Panc1 (cell line): ENCODE data around the gene OPRD1. TPM values are rescaled to one million over a fixed set of nuclear protein-coding genes. Genes with fewer than 3 reads are reported as not detected.

ENCODE experiments used
- ATAC-seq: fragments of 200-7000 bp; cut with Tn5 transposase; 2 replicates; pipeline ENCODE4 v1.9.1; 2020; ENCODE audit warnings: mild to moderate bottlenecking, moderate library complexity
- BruUV-seq: library from RNA; stranded (reverse); fragments of 400-500 nt; replicated peaks from 2 replicates; lab custom pipeline; 2021; lab: Mats Ljungman, UMichigan
- CTCF ChIA-PET: fragments of 300-600 bp; sonication (Branson Sonifier 250); formaldehyde crosslinking; loops from one replicate; lab custom pipeline; 2022; ENCODE audit warnings: antibody characterized with exemption; lab: Charles Lee
- POLR2A ChIA-PET: fragments of 300-600 bp; sonication (Branson Sonifier 250); formaldehyde crosslinking; loops from one replicate; lab custom pipeline; 2022; ENCODE audit warnings: antibody characterized with exemption; lab: Charles Lee
- DNase-seq: peaks from one replicate; pipeline ENCODE4 v3.0.0-alpha.2; 2010; ENCODE audit warnings: low read depth, low spot score
- H3K27ac ChIP-seq: 2 replicates; pipeline ENCODE4 v1.5.1; 2011; ENCODE audit warnings: mild to moderate bottlenecking, low read length, inconsistent platforms
- H3K27me3 ChIP-seq: fragments of 200-500 bp; sonication (Bioruptor generic); 2 replicates; pipeline ENCODE4 v1.6.0; 2014; ENCODE audit warnings: low read length, inconsistent platforms; ENCODE audit not compliant: control insufficient read depth, insufficient read depth
- H3K36me3 ChIP-seq: fragments of 200-500 bp; sonication (Bioruptor generic); 2 replicates; pipeline ENCODE4 v1.5.1; 2014; ENCODE audit warnings: inconsistent platforms, mild to moderate bottlenecking, low read length, moderate library complexity; ENCODE audit not compliant: control insufficient read depth, insufficient read depth
- H3K4me1 ChIP-seq: 2 replicates; pipeline ENCODE4 v1.5.1; 2011; ENCODE audit warnings: inconsistent platforms, mild to moderate bottlenecking, low read length, moderate library complexity; ENCODE audit not compliant: control insufficient read depth, insufficient read depth
- H3K4me3 ChIP-seq, 2 experiments: 2 replicates each; pipeline ENCODE4 v1.5.1; 2011 to 2012; ENCODE audit warnings: low read depth in 2 of 2, low read length in 2 of 2, mild to moderate bottlenecking in 2 of 2, inconsistent platforms in 1 of 2, moderate library complexity in 1 of 2
- H3K9me3 ChIP-seq: fragments of 200-500 bp; sonication (Bioruptor generic); 2 replicates; pipeline ENCODE4 v1.5.1; 2014; ENCODE audit warnings: low read depth, mild to moderate bottlenecking, inconsistent platforms, low read length, moderate library complexity; ENCODE audit not compliant: control insufficient read depth, insufficient read depth
- POLR2AphosphoS5 ChIP-seq: IDR thresholded peaks from 2 replicates; pipeline ENCODE4 v1.6.1; 2012; ENCODE audit warnings: mild to moderate bottlenecking, low read depth, low read length, moderate library complexity
- SIN3A ChIP-seq: IDR thresholded peaks from 2 replicates; pipeline ENCODE4 v1.6.1; 2012; ENCODE audit warnings: low read depth, mild to moderate bottlenecking, low read length, moderate library complexity, borderline replicate concordance; ENCODE audit not compliant: insufficient read depth
- TCF7L2 ChIP-seq: IDR thresholded peaks from 2 replicates; pipeline ENCODE4 v1.6.1; 2011; ENCODE audit warnings: mild to moderate bottlenecking, low read depth, low read length, inconsistent platforms
- in situ Hi-C: cut with HindIII; loops from 2 replicates; pipeline ENCODE4 v1.10.0; 2016; ENCODE audit warnings: low sequenced_read_pairs, low pct_unique_long_range_greater_than_20kb
- intact Hi-C: fragments of 100-400 bp; cut with micrococcal nuclease; formaldehyde crosslinking; loops from one replicate; pipeline ENCODE4 v1.10.0; 2022; ENCODE audit not compliant: unreplicated experiment
- total RNA-seq: library from RNA; stranded (reverse); gene quantifications from one replicate; pipeline ENCODE4 v1.2.1, GENCODE V29; 2021; ENCODE audit not compliant: unreplicated experiment
- TF ChIP-seq, protein P1 (sequence below), 2 experiments: IDR thresholded peaks; 2 replicates each; pipeline ENCODE4 v1.6.1; 2011 to 2012; ENCODE audit warnings: low read depth in 2 of 2, control low read depth in 1 of 2, low read length in 1 of 2, mild to moderate bottlenecking in 1 of 2, moderate library complexity in 1 of 2; ENCODE audit not compliant: insufficient read depth in 1 of 2
- TF ChIP-seq, protein P2 (sequence below): fragments of 450-650 bp; IDR thresholded peaks from 2 replicates; pipeline ENCODE4 v1.5.1; 2017; ENCODE audit warnings: mild to moderate bottlenecking

The OPRD1 gene
- total RNA-seq, 1 experiment from 2014 or later = 5.4 TPM

DNA sequence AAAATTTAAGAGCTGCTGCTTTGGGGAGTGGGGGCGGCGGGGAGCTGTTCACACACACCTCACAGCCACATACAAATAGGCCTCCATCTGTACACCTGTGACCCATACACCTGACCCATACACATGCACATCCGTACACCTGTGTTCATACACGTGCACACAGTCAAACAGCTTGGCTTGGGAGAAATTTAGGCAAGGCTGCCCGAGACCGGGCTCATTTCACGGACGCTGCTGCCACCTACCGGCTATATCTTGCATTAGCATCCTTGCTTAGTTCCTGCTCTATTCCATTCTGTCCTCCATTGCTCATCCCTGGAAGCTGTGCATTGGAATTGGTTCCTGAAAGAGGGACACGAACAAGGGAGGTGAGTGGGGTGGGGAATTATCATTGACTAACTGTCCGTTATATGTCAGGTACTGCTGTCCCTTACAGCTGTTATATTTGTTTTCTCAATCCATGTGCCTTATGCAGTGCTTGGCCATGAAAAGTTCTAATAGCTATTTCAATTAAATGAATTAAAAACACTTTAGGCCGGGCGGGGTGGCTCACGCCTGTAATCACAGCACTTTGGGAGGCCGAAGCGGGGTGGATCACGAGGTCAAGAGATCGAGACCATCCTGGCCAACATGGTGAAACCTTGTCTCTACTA is 65.3 kb downstream of the OPRD1 start:
- POLR2A ChIA-PET = no interaction called here
- no TSS peak for BruUV-seq

DNA sequence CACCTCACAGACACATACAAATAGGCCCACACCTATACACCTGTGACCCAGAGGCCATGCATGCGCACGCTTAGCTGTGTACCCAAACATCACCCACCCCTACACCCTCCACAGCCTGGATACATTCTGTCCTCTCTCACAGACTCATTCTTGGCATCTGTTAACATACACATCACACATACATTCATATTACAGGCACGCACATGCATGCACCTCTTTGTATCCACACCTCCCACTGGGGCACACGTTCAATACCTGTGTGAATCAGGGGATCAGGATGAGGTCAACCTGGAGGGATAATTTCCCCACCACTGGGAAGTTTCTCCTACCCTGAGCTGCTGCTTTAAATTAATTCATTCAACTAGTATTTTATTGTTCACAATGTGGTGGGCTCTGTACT is 66.8 kb downstream of the OPRD1 start:
- H3K27me3 ChIP-seq = no peaks in the 10 kb centered on the region
- no peaks in the 10 kb centered on the region for H3K4me1 ChIP-seq
- TF ChIP-seq, protein P1, sequence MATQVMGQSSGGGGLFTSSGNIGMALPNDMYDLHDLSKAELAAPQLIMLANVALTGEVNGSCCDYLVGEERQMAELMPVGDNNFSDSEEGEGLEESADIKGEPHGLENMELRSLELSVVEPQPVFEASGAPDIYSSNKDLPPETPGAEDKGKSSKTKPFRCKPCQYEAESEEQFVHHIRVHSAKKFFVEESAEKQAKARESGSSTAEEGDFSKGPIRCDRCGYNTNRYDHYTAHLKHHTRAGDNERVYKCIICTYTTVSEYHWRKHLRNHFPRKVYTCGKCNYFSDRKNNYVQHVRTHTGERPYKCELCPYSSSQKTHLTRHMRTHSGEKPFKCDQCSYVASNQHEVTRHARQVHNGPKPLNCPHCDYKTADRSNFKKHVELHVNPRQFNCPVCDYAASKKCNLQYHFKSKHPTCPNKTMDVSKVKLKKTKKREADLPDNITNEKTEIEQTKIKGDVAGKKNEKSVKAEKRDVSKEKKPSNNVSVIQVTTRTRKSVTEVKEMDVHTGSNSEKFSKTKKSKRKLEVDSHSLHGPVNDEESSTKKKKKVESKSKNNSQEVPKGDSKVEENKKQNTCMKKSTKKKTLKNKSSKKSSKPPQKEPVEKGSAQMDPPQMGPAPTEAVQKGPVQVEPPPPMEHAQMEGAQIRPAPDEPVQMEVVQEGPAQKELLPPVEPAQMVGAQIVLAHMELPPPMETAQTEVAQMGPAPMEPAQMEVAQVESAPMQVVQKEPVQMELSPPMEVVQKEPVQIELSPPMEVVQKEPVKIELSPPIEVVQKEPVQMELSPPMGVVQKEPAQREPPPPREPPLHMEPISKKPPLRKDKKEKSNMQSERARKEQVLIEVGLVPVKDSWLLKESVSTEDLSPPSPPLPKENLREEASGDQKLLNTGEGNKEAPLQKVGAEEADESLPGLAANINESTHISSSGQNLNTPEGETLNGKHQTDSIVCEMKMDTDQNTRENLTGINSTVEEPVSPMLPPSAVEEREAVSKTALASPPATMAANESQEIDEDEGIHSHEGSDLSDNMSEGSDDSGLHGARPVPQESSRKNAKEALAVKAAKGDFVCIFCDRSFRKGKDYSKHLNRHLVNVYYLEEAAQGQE (IDR thresholded peaks at IDR 0.05; ENCODE audit: insufficient read depth in 1 of 2, low read depth in 2 of 2, low read length in 1 of 2) = no peak
- TF ChIP-seq POLR2AphosphoS5 (no peak), SIN3A (no peak), TCF7L2 (no peak)
- TF ChIP-seq, protein P2, sequence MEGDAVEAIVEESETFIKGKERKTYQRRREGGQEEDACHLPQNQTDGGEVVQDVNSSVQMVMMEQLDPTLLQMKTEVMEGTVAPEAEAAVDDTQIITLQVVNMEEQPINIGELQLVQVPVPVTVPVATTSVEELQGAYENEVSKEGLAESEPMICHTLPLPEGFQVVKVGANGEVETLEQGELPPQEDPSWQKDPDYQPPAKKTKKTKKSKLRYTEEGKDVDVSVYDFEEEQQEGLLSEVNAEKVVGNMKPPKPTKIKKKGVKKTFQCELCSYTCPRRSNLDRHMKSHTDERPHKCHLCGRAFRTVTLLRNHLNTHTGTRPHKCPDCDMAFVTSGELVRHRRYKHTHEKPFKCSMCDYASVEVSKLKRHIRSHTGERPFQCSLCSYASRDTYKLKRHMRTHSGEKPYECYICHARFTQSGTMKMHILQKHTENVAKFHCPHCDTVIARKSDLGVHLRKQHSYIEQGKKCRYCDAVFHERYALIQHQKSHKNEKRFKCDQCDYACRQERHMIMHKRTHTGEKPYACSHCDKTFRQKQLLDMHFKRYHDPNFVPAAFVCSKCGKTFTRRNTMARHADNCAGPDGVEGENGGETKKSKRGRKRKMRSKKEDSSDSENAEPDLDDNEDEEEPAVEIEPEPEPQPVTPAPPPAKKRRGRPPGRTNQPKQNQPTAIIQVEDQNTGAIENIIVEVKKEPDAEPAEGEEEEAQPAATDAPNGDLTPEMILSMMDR = no peak
- intact Hi-C loops (loop anchor here (10.0 kb wide), 1 partner anchor 234 kb away; the partner anchor contains the start of genes RNU11 and TAF12), in situ Hi-C loops (no loop called here)
- BruUV-seq = no TSS peak
- no peaks in the 10 kb centered on the region for H3K36me3 ChIP-seq
- DNase-seq (no peak), ATAC-seq (no peak)
- H3K27ac ChIP-seq = no peak overlapping the region
- H3K9me3 ChIP-seq = no peaks in the 10 kb centered on the region
- POLR2A ChIA-PET = no interaction called here
- H3K4me3 ChIP-seq = no peak overlapping the region
- CTCF ChIA-PET = interaction anchor here (0.5 to 0.8 kb wide), 4 partner anchors 26 to 155 kb away, joined by 3 to 23 read pairs (median 6); no protein-coding TSS in a partner anchor

More for the DNA sequence above, 65.3 kb downstream of the OPRD1 start:
- H3K9me3 ChIP-seq = no peaks in the 10 kb centered on the region
- H3K27ac ChIP-seq = no peak overlapping the region
- TF ChIP-seq, protein P1 (IDR thresholded peaks at IDR 0.05; ENCODE audit: insufficient read depth in 1 of 2, low read depth in 2 of 2, low read length in 1 of 2) = no peak
- TF ChIP-seq, protein P2 = peak; percentile 90
- intact Hi-C loops (loop anchor here (1.0 to 10.0 kb wide), 2 partner anchors 92 to 232 kb away; partner anchors contain the start of genes RNU11 and TAF12), in situ Hi-C loops (no loop called here)
- no peaks in the 10 kb centered on the region for H3K36me3 ChIP-seq
- peak; percentile 89 for ATAC-seq
- H3K4me3 ChIP-seq = no peak overlapping the region
- peak; percentile 74 for DNase-seq
- no peaks in the 10 kb centered on the region for H3K27me3 ChIP-seq
- no peaks in the 10 kb centered on the region for H3K4me1 ChIP-seq
- CTCF ChIA-PET = interaction anchor here (0.6 to 2.7 kb wide), 18 partner anchors 9 to 234 kb away, joined by 3 to 42 read pairs (median 4); no protein-coding TSS in a partner anchor
